Ascending aorta (tissue), 2 donors: ENCODE data around the gene GNG4. TPM values are rescaled to one million over a fixed set of nuclear protein-coding genes. Genes with fewer than 3 reads are reported as not detected.

ENCODE experiments used
- DNase-seq, 2 donors: peaks; one replicate each; pipeline ENCODE4 v3.0.0-alpha.2; 2019; ENCODE audit warnings: low spot score in 2 of 2
- H3K27ac ChIP-seq, 2 donors: fragments of 200-600 bp; sonication (generic); one replicate each; pipeline ENCODE4 v1.5.1; 2016 to 2017; ENCODE audit warnings: mild to moderate bottlenecking in 1 of 2
- H3K27me3 ChIP-seq: fragments of 200-600 bp; sonication (generic); one replicate; pipeline ENCODE4 v1.5.1; 2017
- H3K36me3 ChIP-seq, 2 donors: fragments of 200-600 bp; sonication (generic); one replicate each; pipeline ENCODE4 v1.5.1; 2016
- H3K4me1 ChIP-seq, 2 donors: fragments of 200-600 bp; sonication (generic); one replicate each; pipeline ENCODE4 v1.5.1; 2016 to 2017; ENCODE audit warnings: mild to moderate bottlenecking in 1 of 2
- H3K4me3 ChIP-seq, 2 donors: fragments of 200-600 bp; sonication (generic); one replicate each; pipeline ENCODE4 v1.5.1; 2016 to 2017; ENCODE audit warnings: mild to moderate bottlenecking in 1 of 2
- H3K9me3 ChIP-seq, 2 donors: fragments of 200-600 bp; sonication (generic); one replicate each; pipeline ENCODE4 v1.5.1; 2016
- CTCF ChIP-seq, 3 experiments: fragments of 200-600 bp in 2 of 3; fragments of 450-650 bp in 1 of 3; sonication (generic) in 2 of 3; IDR thresholded peaks; one replicate each; pipeline ENCODE4 v1.5.1; 2016 to 2019; ENCODE audit warnings: antibody characterized with exemption in 3 of 3, mild to moderate bottlenecking in 1 of 3, moderate library complexity in 1 of 3
- intact Hi-C: fragments of 100-400 bp; cut with DNase I; formaldehyde crosslinking; loops from one replicate; pipeline ENCODE4 v1.15.1; 2023
- total RNA-seq: library from RNA; depleted of rRNA; stranded (reverse); fragments of >200 nt; gene quantifications from one replicate; pipeline ENCODE4 v1.1.0, GENCODE V29; 2016

GNG4 gene
- total RNA-seq, 1 donor from 2014 or later, result not detected

GRCh38 chr1:235617140-235617539 is 32.4 kb downstream of the GNG4 start:
- Histone ChIP-seq H3K4me3 (no peak overlapping the region), H3K27me3 (no peaks in the 10 kb centered on the region), H3K4me1 (no peaks in the 10 kb centered on the region), H3K9me3 (no peaks in the 10 kb centered on the region), H3K27ac (no peak overlapping the region), H3K36me3 (no peaks in the 10 kb centered on the region)
- intact Hi-C loops, result no loop called here
- no peak for DNase-seq
- TF ChIP-seq CTCF (IDR thresholded peaks at IDR 0.05), result no peak

GRCh38 chr1:235614442-235614954 is 35.1 kb downstream of the GNG4 start:
- H3K4me1 ChIP-seq, result no peaks in the 10 kb centered on the region
- H3K27me3 ChIP-seq, result no peaks in the 10 kb centered on the region
- intact Hi-C loops, result no loop called here
- no peaks in the 10 kb centered on the region for H3K36me3 ChIP-seq
- no peak for DNase-seq
- H3K27ac ChIP-seq, result no peak overlapping the region
- no peak overlapping the region for H3K4me3 ChIP-seq
- no peaks in the 10 kb centered on the region for H3K9me3 ChIP-seq
- no peak for TF ChIP-seq CTCF (IDR thresholded peaks at IDR 0.05)

GRCh38 chr1:235613602-235614001 is 36.0 kb downstream of the GNG4 start:
- no peaks in the 10 kb centered on the region for H3K27me3 ChIP-seq
- no peaks in the 10 kb centered on the region for H3K4me1 ChIP-seq
- intact Hi-C loops, result no loop called here
- no peak for DNase-seq
- H3K27ac ChIP-seq, result no peak overlapping the region
- H3K36me3 ChIP-seq, result no peaks in the 10 kb centered on the region
- H3K4me3 ChIP-seq, result no peak overlapping the region
- no peak for TF ChIP-seq CTCF (IDR thresholded peaks at IDR 0.05)
- H3K9me3 ChIP-seq, result no peaks in the 10 kb centered on the region

GRCh38 chr1:235612761-235613160 is 36.8 kb downstream of the GNG4 start:
- Histone ChIP-seq H3K27ac (no peak overlapping the region), H3K27me3 (no peaks in the 10 kb centered on the region), H3K9me3 (no peaks in the 10 kb centered on the region), H3K4me1 (no peaks in the 10 kb centered on the region), H3K36me3 (no peaks in the 10 kb centered on the region), H3K4me3 (no peak overlapping the region)
- intact Hi-C loops, result no loop called here
- TF ChIP-seq CTCF (IDR thresholded peaks at IDR 0.05), result no peak
- DNase-seq, result no peak

- TF ChIP-seq CTCF (IDR thresholded peaks at IDR 0.05), result no peak
- no peaks in the 10 kb centered on the region for H3K36me3 ChIP-seq
- H3K27me3 ChIP-seq, result no peaks in the 10 kb centered on the region
- no peak for DNase-seq
- no peaks in the 10 kb centered on the region for H3K9me3 ChIP-seq
- H3K4me3 ChIP-seq, result no peak overlapping the region
- intact Hi-C loops, result no loop called here
- H3K27ac ChIP-seq, result no peak overlapping the region
- no peaks in the 10 kb centered on the region for H3K4me1 ChIP-seq
Observed at GRCh38 chr1:235610157-235610556, 39.4 kb downstream of the GNG4 start.

GRCh38 chr1:235608278-235608677 is 41.3 kb downstream of the GNG4 start:
- Histone ChIP-seq H3K27ac (no peak overlapping the region), H3K36me3 (no peaks in the 10 kb centered on the region), H3K9me3 (no peaks in the 10 kb centered on the region), H3K4me3 (no peak overlapping the region), H3K27me3 (no peaks in the 10 kb centered on the region), H3K4me1 (no peaks in the 10 kb centered on the region)
- DNase-seq, result no peak
- TF ChIP-seq CTCF (IDR thresholded peaks at IDR 0.05), result no peak
- intact Hi-C loops, result no loop called here
